RWPE2 (cell line): ENCODE results near the gene ENOX1.

ENCODE experiments used
- ATAC-seq: fragments of 200-7000 bp; cut with Tn5 transposase; 3 replicates; pipeline ENCODE4 v1.9.1; 2021; ENCODE audit warnings: low read depth
- DNase-seq: peaks from one replicate; pipeline ENCODE4 v3.0.0-alpha.2; 2020; ENCODE audit warnings: low spot score
- H3K27ac ChIP-seq: fragments of 450-650 bp; 2 replicates; pipeline ENCODE4 v1.5.1; 2017; ENCODE audit warnings: mild to moderate bottlenecking; ENCODE audit not compliant: poor library complexity, severe bottlenecking
- H3K27me3 ChIP-seq: fragments of 250-450 bp; sonication (Bioruptor Pico); 2 replicates; pipeline ENCODE4 v1.5.1; 2021; ENCODE audit warnings: mild to moderate bottlenecking, moderate library complexity; ENCODE audit not compliant: insufficient read depth, poor library complexity, severe bottlenecking
- H3K36me3 ChIP-seq: fragments of 250-450 bp; sonication (Bioruptor Pico); 2 replicates; pipeline ENCODE4 v1.5.1; 2020; ENCODE audit warnings: low read depth, mild to moderate bottlenecking, moderate library complexity
- H3K4me1 ChIP-seq: fragments of 250-450 bp; sonication (Bioruptor Pico); 2 replicates; pipeline ENCODE4 v1.5.1; 2021; ENCODE audit warnings: mild to moderate bottlenecking, moderate library complexity; ENCODE audit not compliant: insufficient read depth, poor library complexity, severe bottlenecking
- H3K4me3 ChIP-seq: fragments of 250-450 bp; sonication (Bioruptor Pico); 2 replicates; pipeline ENCODE4 v1.5.1; 2021; ENCODE audit warnings: mild to moderate bottlenecking, moderate library complexity; ENCODE audit not compliant: severe bottlenecking
- H3K9me3 ChIP-seq: fragments of 250-450 bp; sonication (Bioruptor Pico); 2 replicates; pipeline ENCODE4 v1.5.1; 2021; ENCODE audit warnings: mild to moderate bottlenecking, moderate library complexity; ENCODE audit not compliant: severe bottlenecking
- TF ChIP-seq, protein P1 (sequence below): fragments of 450-650 bp; IDR thresholded peaks from one replicate; pipeline ENCODE4 v1.5.1; 2017; ENCODE audit warnings: mild to moderate bottlenecking, moderate library complexity; ENCODE audit not compliant: poor library complexity, severe bottlenecking

Gene ENOX1

DNA sequence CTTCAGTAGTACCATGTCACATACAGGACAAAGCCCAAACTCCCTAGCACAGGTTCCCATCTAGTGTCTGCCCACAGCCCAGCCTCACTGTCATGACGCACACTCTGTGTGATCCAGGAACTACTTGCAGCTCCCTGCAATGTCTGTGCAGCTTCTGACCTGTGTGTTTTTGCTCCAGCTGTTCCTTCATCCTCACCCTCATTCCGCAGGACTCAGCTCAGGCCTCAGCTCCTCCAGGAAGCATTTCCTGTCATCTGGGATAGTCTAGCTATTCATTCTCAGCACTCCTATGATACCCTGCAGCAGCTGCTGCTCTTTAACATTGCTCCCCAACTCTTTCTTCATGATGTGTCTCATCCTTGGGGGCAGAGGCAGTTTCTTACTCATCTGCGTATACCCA, 56.1 kb downstream of the ENOX1 start:
- H3K27me3 ChIP-seq, result no peaks in the 10 kb centered on the region
- no peaks in the 10 kb centered on the region for H3K36me3 ChIP-seq
- H3K9me3 ChIP-seq, result no peaks in the 10 kb centered on the region
- H3K4me3 ChIP-seq, result no peak overlapping the region
- ATAC-seq (peak; percentile 80), DNase-seq (no peak)
- H3K27ac ChIP-seq, result no peak overlapping the region
- TF ChIP-seq, protein P1, sequence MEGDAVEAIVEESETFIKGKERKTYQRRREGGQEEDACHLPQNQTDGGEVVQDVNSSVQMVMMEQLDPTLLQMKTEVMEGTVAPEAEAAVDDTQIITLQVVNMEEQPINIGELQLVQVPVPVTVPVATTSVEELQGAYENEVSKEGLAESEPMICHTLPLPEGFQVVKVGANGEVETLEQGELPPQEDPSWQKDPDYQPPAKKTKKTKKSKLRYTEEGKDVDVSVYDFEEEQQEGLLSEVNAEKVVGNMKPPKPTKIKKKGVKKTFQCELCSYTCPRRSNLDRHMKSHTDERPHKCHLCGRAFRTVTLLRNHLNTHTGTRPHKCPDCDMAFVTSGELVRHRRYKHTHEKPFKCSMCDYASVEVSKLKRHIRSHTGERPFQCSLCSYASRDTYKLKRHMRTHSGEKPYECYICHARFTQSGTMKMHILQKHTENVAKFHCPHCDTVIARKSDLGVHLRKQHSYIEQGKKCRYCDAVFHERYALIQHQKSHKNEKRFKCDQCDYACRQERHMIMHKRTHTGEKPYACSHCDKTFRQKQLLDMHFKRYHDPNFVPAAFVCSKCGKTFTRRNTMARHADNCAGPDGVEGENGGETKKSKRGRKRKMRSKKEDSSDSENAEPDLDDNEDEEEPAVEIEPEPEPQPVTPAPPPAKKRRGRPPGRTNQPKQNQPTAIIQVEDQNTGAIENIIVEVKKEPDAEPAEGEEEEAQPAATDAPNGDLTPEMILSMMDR, result no peak
- peaks cover 5% of the 10 kb centered on the region for H3K4me1 ChIP-seq

DNA sequence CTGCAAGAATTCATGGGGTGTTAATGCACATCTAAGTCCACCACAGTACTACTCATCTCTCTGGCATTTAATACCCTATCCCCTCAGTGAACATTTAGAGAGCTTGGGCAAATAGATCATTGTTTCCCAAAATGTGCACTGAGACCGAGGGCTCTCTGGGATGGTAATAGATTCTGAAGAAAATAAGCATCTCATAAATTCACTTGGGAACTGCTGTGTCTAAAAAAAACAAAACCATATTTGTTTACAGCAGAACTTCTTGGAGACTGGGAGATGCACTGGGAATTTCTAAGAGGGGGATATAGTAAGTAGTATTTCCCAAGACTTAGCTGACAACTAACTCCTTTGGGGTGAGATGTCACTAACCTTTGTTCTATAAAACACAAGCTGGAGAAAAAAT, 58.4 kb downstream of the ENOX1 start:
- Histone ChIP-seq H3K27ac (no peak overlapping the region), H3K27me3 (no peaks in the 10 kb centered on the region), H3K36me3 (no peaks in the 10 kb centered on the region), H3K4me3 (no peak overlapping the region), H3K9me3 (no peaks in the 10 kb centered on the region), H3K4me1 (peaks cover 5% of the 10 kb centered on the region)
- no peak for DNase-seq
- TF ChIP-seq, protein P1, result no peak
- ATAC-seq, result no peak

GRCh38 chr13:43727856-43728255, 58.9 kb downstream of the ENOX1 start:
- no peak overlapping the region for H3K4me3 ChIP-seq
- H3K36me3 ChIP-seq, result no peaks in the 10 kb centered on the region
- H3K27ac ChIP-seq, result no peak overlapping the region
- H3K4me1 ChIP-seq, result peaks cover 5% of the 10 kb centered on the region
- H3K9me3 ChIP-seq, result no peaks in the 10 kb centered on the region
- DNase-seq (no peak), ATAC-seq (no peak)
- TF ChIP-seq, protein P1, result no peak
- H3K27me3 ChIP-seq, result no peaks in the 10 kb centered on the region

DNA sequence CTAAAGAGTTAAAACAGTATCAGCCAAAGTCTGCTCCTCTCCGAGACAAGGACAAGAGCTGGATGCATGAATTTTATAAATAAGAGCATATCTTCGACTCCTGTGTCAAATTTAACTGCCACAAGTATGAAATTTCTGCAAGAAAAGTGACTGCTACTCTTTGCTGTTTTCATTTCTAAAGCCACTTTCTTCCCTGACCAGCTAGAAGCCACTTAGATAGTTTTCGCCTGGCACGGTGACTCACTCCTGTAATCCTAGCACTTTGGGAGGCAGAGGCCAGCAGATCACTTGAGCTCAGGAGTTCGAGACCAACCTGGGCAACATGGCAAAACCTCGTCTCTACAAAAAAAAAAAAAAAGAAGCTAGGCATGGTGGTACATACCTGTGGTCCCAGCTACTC, 61.3 kb downstream of the ENOX1 start:
- H3K4me1 ChIP-seq, result peaks cover 6% of the 10 kb centered on the region
- H3K36me3 ChIP-seq, result no peaks in the 10 kb centered on the region
- H3K9me3 ChIP-seq, result no peaks in the 10 kb centered on the region
- no peak for ATAC-seq
- no peak overlapping the region for H3K4me3 ChIP-seq
- H3K27ac ChIP-seq, result no peak overlapping the region
- TF ChIP-seq, protein P1, result no peak
- no peaks in the 10 kb centered on the region for H3K27me3 ChIP-seq
- DNase-seq, result no peak

DNA sequence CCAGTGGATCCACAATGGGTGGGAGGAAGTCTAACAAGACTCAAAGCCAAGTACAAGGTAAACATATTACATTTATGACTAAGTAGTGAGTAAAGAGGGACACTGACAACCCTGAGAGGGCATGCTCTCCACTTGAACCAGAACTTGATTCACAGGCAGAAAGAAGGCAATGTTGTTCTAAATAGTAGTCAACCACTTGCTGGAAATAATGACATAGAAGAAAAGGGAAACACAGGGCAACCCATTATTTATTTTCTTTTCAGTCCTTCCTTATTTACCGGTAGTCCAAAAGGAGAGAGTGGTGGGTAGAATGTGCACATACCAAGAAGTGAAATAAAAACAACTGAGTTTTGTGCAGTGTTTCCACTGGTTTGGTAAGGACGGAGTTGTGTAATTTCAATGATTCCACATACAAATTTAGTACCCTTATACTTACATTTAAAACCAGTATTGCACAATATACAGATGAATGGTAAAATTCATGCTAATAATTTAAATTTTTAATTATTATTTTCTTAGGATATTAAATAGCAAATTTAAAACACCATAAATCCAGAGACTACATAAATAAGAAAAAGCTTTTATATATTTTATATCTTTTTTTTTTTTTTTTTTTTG, 65.9 kb downstream of the ENOX1 start:
- TF ChIP-seq, protein P1, result no peak
- ATAC-seq (peak; percentile 67), DNase-seq (no peak)
- H3K36me3 ChIP-seq, result no peaks in the 10 kb centered on the region
- peaks cover 6% of the 10 kb centered on the region for H3K4me1 ChIP-seq
- no peaks in the 10 kb centered on the region for H3K27me3 ChIP-seq
- no peaks in the 10 kb centered on the region for H3K9me3 ChIP-seq
- no peak overlapping the region for H3K4me3 ChIP-seq
- H3K27ac ChIP-seq, result no peak overlapping the region
